AG10803 (cell line): ENCODE data around the gene CXorf66.

Experiments used
- DNase-seq: peaks from one replicate; pipeline ENCODE4 v3.0.0; 2010; ENCODE audit warnings: low read depth
- H3K4me3 ChIP-seq: 2 replicates; pipeline ENCODE4 v1.5.1; 2011; ENCODE audit warnings: mild to moderate bottlenecking, low read length, control low read depth
- CTCF ChIP-seq: conservative IDR thresholded peaks from 2 replicates; pipeline ENCODE4 v1.5.1; 2011; ENCODE audit warnings: mild to moderate bottlenecking, low read length, control low read depth, inconsistent platforms

Gene CXorf66, protein sequence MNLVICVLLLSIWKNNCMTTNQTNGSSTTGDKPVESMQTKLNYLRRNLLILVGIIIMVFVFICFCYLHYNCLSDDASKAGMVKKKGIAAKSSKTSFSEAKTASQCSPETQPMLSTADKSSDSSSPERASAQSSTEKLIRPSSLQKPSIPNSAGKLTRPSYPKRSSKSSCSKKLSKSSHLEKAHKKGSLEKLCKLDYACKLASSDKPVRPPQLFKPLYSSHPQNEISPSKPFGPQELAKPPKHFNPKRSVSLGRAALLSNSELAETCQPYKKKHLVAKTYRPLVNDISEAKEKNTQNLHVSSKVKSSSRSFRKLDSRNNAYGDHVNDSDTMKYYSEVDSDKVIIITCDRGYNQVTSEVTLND

DNA sequence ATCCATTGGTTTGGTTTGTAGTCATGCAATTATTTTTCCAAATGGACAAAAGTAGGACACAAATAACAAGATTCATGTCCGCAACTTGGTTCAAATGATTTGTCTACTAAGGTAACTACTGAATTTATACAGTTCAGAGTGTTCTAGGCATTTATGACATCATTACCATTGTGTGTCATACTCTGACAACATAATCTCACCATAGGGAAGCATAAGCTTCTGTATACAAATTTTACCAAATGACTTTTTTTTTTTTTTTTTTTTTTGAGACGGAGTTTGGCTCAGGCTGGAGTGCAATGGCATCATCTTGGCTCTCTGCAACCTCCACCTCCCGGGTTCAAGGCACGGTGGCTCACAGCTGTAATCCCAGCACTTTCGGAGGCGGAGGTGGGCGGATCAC, at the start of gene CXorf66:
Gene CXorf66, minus strand, starts transcription at position 101 of the 400 bp plus-strand sequence. Its CDS starts 25 bp downstream, at position 76.
- no peak within 1 kb of the TSS for H3K4me3 ChIP-seq
- no peak for DNase-seq
- TF ChIP-seq CTCF: no peak

- no peak for DNase-seq
- H3K4me3 ChIP-seq: no peak overlapping the region
- no peak for TF ChIP-seq CTCF
Measured at GRCh38 chrX:139982856-139983255, 17.5 kb upstream of the CXorf66 start.

GRCh38 chrX:139974471-139974870, 9.2 kb upstream of the CXorf66 start:
- no peak for TF ChIP-seq CTCF
- no peak for DNase-seq
- no peak overlapping the region for H3K4me3 ChIP-seq

- no peak for DNase-seq
- no peak overlapping the region for H3K4me3 ChIP-seq
- TF ChIP-seq CTCF: no peak
Measured at GRCh38 chrX:139972629-139973624, 7.6 kb upstream of the CXorf66 start.

DNA sequence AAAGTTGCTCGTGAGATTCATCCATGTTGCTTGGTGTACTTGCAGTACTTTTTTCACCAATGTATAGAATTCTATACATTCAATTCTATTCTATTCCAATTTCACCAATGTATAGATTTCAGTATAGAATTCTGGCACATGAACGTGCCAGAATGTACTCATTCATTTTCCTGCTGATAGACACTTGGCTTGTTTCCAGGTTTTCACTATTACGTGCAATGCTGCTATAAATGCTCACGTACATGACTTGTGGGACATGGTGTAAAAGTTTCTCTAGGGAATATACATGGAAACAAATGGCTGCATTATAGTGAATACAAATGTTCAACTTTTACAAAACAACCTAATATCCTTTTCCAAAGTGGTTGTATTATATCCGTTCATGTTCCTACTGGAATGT, 6.8 kb upstream of the CXorf66 start:
- DNase-seq: no peak
- H3K4me3 ChIP-seq: no peak overlapping the region
- no peak for TF ChIP-seq CTCF

DNA sequence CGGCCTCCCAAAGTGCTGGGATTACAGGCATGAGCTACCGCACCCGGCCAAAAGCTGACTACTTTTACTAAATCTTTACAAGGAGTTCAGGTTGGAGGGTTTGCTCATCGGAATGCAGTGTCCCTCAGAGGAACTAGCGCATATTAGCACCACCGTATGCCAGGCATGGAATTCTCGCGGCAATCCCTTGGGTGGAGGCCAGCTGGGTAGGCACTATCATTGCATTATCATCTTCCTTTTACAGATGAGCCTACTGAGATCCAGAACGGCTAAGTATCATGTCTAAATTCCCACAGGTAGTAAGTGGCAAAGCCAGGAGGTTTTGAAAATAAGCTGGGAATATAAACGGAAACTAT, 6.1 kb upstream of the CXorf66 start:
- H3K4me3 ChIP-seq: no peak overlapping the region
- TF ChIP-seq CTCF: no peak
- DNase-seq: no peak
